Measurements from ENCODE around the gene TLN1. TPM values are rescaled to one million over a fixed set of nuclear protein-coding genes. Genes with fewer than 3 reads are reported as not detected.

Gene TLN1
- total RNA-seq, 1 experiment from 2014 or later: 173 TPM

DNA sequence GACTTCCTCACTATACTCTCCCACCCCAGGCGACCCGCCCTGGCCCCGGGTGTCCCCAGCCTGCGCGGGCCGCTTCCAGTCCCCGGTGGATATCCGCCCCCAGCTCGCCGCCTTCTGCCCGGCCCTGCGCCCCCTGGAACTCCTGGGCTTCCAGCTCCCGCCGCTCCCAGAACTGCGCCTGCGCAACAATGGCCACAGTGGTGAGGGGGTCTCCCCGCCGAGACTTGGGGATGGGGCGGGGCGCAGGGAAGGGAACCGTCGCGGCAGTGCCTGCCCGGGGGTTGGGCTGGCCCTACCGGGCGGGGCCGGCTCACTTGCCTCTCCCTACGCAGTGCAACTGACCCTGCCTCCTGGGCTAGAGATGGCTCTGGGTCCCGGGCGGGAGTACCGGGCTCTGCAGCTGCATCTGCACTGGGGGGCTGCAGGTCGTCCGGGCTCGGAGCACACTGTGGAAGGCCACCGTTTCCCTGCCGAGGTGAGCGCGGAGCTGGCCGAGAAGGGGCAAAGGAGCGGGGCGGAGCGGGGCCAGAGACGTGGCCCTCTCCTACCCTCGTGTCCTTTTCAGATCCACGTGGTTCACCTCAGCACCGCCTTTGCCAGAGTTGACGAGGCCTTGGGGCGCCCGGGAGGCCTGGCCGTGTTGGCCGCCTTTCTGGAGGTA lies 56.1 kb downstream of the TLN1 start:
- Histone ChIP-seq H3K4me3 (ENCODE audit: low read depth, low read length, poor library complexity, severe bottlenecking) (peak overlapping the region; percentile 44), H3K27me3 (replicated peaks; ENCODE audit: insufficient read depth, low read depth, low read length, poor library complexity) (no peaks in the 10 kb centered on the region), H3K9me3 (ENCODE audit: low read depth, low read length, poor library complexity, severe bottlenecking) (no peaks in the 10 kb centered on the region), H3K36me3 (ENCODE audit: insufficient read depth, low read length, poor library complexity, severe bottlenecking) (no peaks in the 10 kb centered on the region), H3K4me1 (ENCODE audit: insufficient read depth, low read length, poor library complexity, severe bottlenecking) (no peaks in the 10 kb centered on the region), H3K27ac (ENCODE audit: low read depth, low read length, poor library complexity, severe bottlenecking) (peak overlapping the region; percentile 19)
- DNase-seq (ENCODE audit: low spot score): peak; percentile 38
- intact Hi-C loops (cut with micrococcal nuclease; ENCODE audit: unreplicated experiment): no loop called here
- POLR2A ChIA-PET (ENCODE audit: low non-redundant PET): interaction anchor here (0.6 kb wide), 2 partner anchors 14 to 80 kb away, joined by 3 to 4 read pairs; no protein-coding TSS in a partner anchor
- TF ChIP-seq, protein P1, sequence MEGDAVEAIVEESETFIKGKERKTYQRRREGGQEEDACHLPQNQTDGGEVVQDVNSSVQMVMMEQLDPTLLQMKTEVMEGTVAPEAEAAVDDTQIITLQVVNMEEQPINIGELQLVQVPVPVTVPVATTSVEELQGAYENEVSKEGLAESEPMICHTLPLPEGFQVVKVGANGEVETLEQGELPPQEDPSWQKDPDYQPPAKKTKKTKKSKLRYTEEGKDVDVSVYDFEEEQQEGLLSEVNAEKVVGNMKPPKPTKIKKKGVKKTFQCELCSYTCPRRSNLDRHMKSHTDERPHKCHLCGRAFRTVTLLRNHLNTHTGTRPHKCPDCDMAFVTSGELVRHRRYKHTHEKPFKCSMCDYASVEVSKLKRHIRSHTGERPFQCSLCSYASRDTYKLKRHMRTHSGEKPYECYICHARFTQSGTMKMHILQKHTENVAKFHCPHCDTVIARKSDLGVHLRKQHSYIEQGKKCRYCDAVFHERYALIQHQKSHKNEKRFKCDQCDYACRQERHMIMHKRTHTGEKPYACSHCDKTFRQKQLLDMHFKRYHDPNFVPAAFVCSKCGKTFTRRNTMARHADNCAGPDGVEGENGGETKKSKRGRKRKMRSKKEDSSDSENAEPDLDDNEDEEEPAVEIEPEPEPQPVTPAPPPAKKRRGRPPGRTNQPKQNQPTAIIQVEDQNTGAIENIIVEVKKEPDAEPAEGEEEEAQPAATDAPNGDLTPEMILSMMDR (conservative IDR thresholded peaks at IDR 0.05; ENCODE audit: low read depth, low read length): no peak
- no peak for TF ChIP-seq EZH2 (IDR thresholded peaks at IDR 0.05; ENCODE audit: borderline replicate concordance, low read depth, low read length, poor library complexity, severe bottlenecking)
- CTCF ChIA-PET: interaction anchor here (0.7 kb wide), 1 partner anchor 65 kb away, joined by 3 read pairs; no protein-coding TSS in a partner anchor
- no TSS peak for BruUV-seq (replicated peaks)

DNA sequence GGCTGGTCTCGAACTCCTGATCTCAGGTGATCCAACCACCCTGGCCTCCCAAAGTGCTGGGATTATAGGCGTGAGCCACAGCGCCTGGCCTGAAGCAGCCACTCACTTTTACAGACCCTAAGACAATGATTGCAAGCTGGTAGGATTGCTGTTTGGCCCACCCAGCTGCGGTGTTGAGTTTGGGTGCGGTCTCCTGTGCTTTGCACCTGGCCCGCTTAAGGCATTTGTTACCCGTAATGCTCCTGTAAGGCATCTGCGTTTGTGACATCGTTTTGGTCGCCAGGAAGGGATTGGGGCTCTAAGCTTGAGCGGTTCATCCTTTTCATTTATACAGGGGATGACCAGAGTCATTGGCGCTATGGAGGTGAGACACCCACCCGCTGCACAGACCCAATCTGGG lies 56.8 kb downstream of the TLN1 start:
- Histone ChIP-seq H3K4me3 (ENCODE audit: low read depth, low read length, poor library complexity, severe bottlenecking) (peak overlapping the region; percentile 44), H3K36me3 (ENCODE audit: insufficient read depth, low read length, poor library complexity, severe bottlenecking) (no peaks in the 10 kb centered on the region), H3K27me3 (replicated peaks; ENCODE audit: insufficient read depth, low read depth, low read length, poor library complexity) (no peaks in the 10 kb centered on the region), H3K27ac (ENCODE audit: low read depth, low read length, poor library complexity, severe bottlenecking) (peak overlapping the region; percentile 19), H3K4me1 (ENCODE audit: insufficient read depth, low read length, poor library complexity, severe bottlenecking) (no peaks in the 10 kb centered on the region), H3K9me3 (ENCODE audit: low read depth, low read length, poor library complexity, severe bottlenecking) (no peaks in the 10 kb centered on the region)
- no peak for DNase-seq (ENCODE audit: low spot score)
- POLR2A ChIA-PET (ENCODE audit: low non-redundant PET): interaction anchor here (0.5 to 0.7 kb wide), 4 partner anchors 15 to 1508 kb away, joined by 3 to 9 read pairs (median 4); no protein-coding TSS in a partner anchor
- BruUV-seq (replicated peaks): no TSS peak
- CTCF ChIA-PET: no interaction called here
- TF ChIP-seq EZH2 (IDR thresholded peaks at IDR 0.05; ENCODE audit: borderline replicate concordance, low read depth, low read length, poor library complexity, severe bottlenecking): no peak
- TF ChIP-seq, protein P1 (conservative IDR thresholded peaks at IDR 0.05; ENCODE audit: low read depth, low read length): no peak
- intact Hi-C loops (cut with micrococcal nuclease; ENCODE audit: unreplicated experiment): no loop called here

DNA sequence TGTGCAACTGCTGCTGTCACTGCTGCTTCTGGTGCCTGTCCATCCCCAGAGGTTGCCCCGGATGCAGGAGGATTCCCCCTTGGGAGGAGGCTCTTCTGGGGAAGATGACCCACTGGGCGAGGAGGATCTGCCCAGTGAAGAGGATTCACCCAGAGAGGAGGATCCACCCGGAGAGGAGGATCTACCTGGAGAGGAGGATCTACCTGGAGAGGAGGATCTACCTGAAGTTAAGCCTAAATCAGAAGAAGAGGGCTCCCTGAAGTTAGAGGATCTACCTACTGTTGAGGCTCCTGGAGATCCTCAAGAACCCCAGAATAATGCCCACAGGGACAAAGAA lies 58.0 kb downstream of the TLN1 start:
- ChIA-PET POLR2A (ENCODE audit: low non-redundant PET) (no interaction called here), CTCF (no interaction called here)
- Histone ChIP-seq H3K27ac (ENCODE audit: low read depth, low read length, poor library complexity, severe bottlenecking) (no peak overlapping the region), H3K27me3 (replicated peaks; ENCODE audit: insufficient read depth, low read depth, low read length, poor library complexity) (no peaks in the 10 kb centered on the region), H3K4me1 (ENCODE audit: insufficient read depth, low read length, poor library complexity, severe bottlenecking) (no peaks in the 10 kb centered on the region), H3K36me3 (ENCODE audit: insufficient read depth, low read length, poor library complexity, severe bottlenecking) (no peaks in the 10 kb centered on the region), H3K9me3 (ENCODE audit: low read depth, low read length, poor library complexity, severe bottlenecking) (no peaks in the 10 kb centered on the region), H3K4me3 (ENCODE audit: low read depth, low read length, poor library complexity, severe bottlenecking) (no peak overlapping the region)
- intact Hi-C loops (cut with micrococcal nuclease; ENCODE audit: unreplicated experiment): no loop called here
- DNase-seq (ENCODE audit: low spot score): no peak
- no TSS peak for BruUV-seq (replicated peaks)
- TF ChIP-seq, protein P1 (conservative IDR thresholded peaks at IDR 0.05; ENCODE audit: low read depth, low read length): no peak
- no peak for TF ChIP-seq EZH2 (IDR thresholded peaks at IDR 0.05; ENCODE audit: borderline replicate concordance, low read depth, low read length, poor library complexity, severe bottlenecking)

Data from A673 (cell line).